NCI-H2029 treated with DMSO at 0.1 percent for 48 hours (cell line): Measurements from ENCODE around the gene HDAC4.

Source experiments
- DNase-seq: peaks from one replicate; lab custom pipeline; 2025; lab: John Stamatoyannopoulos, UW

The HDAC4 gene

DNA sequence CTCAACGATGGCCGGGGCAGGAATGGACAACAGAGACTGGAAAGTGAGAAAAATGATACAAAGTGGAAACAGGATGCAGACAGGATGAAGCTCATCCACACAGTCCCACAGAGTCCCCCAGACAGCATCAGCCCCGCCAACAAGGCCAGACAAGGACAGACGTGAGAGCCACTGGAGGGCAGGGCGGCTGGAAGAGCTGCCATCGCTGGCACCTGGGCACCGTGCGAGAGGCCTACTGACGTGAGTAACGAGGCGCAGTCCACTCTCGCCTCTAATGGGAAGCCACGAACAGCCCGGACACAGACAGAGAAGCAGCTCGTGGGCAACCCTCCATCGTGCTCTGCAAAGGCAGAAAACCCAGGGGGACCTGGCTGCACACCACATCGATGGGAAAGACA is 17.1 kb downstream of the HDAC4 start:
- DNase-seq, result no peak

- DNase-seq, result no peak
These were observed 17.6 kb downstream of the HDAC4 start for GRCh38 chr2:239383036-239383758.

DNA sequence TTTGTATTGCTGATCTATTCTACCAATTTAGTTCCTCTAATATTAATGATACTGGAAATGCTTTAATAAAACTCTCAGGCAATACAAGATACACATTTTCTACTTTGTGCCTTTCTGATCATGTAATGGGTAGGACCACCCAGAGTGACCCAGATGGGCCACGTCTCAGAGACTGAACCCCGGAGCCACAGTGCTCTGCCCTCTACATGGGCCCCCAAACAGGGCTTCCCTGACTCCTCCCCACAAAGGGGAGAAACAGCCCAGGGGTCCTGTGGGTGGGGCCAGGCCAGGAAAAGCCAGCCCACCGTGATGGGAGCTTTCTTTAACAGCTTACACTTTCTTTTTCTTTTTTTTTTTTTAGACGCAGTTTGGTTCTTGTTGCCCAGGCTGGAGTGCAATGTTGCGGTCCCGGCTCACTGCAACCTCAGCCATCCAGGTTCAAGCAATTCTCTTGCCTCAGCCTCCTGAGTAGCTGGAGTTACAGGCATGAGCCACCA is 18.4 kb downstream of the HDAC4 start:
- no peak for DNase-seq

DNA sequence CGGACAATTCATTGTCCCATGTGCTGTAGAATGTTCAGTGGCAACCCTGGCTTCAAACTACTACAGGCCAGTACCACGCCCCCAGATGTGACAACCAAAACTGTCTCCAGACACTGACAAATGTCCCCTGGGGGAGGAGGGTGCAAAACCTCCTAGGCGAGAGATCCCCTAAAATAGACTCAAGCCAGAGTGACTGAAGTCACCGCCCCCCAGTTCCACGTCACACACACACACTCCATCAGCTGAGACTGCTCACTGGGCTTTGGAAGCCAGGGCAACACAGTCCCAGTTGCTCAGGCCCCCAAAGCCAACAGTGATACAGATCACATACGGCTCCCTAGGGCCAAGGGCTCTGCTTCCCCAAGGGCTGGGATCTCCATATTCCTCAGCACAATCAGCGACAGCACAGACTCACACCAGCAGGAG is 19.1 kb downstream of the HDAC4 start:
- no peak for DNase-seq

GRCh38 chr2:239380831-239381708 is 19.8 kb downstream of the HDAC4 start:
- no peak for DNase-seq

DNA sequence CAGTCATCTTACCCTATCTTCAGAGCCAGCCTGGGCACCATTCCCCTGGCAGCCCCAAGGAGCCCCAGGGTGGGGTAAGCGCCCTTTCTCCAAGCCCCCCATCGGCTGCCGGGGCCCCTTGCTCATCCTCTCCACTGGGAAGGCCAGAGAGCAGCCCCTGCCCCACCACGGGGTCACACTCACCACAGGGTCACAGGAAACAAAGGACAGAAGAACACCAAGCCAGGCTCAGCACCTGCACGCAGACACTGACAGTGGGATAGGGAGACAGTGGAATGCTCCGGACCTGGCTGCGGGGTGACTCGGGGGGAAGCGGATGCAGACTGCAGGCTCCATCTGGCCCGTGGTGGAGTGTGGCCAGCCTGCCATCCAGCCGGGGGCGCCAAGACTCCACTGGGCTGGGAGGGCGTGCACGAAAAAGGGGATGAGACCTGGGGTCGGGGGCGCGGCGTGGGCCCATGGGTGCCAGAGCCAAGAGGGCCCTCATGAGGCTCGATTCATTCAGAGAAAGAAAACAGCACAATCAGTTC is 21.1 kb downstream of the HDAC4 start:
- DNase-seq, result no peak

DNA sequence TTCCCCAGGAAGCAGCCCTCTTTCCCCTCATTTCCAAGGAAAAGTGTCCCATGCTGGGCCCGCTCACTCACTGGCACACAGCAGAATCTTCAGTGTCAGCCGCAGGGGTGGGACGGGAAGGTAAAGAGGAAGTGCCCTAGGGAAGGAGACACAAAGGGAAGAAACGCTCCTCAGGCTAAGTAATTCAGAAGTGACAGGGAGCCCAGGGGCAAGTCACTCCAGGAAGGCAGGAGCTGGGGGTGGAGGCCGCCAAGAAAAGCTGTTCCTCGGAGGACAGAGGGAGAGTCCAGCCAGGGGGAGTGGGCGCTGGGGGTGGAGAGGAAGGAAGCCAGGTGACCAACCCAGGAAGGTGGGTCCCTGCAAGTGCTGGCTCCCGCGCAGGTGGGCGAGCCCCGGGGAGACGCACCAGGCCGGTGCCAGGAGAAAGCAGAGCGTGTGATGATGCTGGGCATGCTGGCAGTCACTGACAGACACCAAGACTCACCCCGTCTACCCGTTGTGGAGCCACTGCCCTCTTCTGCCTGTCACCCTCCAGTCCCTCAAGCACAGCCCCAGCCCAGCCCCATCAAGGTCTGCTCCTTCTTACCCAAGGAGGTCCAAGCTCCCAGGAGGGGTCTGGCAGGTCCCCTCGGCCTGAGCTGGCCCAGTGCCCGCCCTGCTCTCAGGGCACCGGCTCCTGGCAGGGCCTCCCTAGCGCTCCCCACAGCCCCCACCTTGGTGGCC is 21.7 kb downstream of the HDAC4 start:
- no peak for DNase-seq

GRCh38 chr2:239378021-239378917 is 22.6 kb downstream of the HDAC4 start:
- DNase-seq, result no peak

GRCh38 chr2:239377591-239377990 is 23.2 kb downstream of the HDAC4 start:
- no peak for DNase-seq

DNA sequence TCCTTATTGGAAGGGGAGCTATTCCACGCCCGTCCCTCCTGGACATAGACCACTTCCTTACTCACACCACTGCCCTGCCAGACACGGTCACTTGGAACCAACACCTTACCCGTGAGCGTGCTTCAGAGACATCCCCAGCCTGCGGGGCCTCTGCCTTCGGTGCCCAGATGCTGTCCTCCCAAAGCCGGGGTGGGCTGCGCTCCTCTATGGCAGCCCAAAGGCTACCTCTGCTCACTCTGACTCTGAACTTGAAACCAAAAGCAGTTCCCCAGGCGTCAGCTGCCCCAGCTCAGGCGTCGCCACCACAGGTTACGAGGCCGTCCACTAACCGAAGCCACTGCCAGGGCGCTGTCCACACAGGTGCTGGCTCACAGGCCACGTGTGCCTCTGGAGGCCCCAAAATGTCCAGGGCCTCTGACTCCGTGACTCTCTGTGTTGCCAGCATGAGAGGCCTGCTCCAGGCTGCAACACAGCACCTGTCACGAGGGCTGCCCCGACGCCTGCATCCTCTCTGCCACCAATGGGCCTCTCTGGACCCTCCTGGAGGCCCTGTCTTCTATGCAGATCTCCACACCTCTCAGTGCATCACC is 23.8 kb downstream of the HDAC4 start:
- DNase-seq, result no peak

DNA sequence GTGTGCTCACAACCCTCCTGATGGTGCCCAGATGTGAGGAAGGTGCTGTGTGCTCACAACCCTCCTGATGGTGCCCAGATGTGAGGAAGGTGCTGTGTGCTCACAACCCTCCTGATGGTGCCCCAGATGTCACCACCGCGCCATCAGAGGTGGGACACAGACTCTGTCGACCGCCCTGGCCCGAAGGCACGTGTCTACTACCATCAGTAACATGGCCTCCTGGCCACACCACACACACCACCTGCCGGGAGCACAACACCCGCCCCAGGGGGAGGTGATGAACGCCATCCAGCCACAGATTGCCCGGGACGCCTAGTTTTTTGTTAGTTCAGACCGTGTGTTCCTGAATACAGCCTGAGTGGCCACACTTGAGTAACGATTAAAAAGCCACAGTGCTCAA is 24.5 kb downstream of the HDAC4 start:
- no peak for DNase-seq

GRCh38 chr2:239375278-239376061 is 25.4 kb downstream of the HDAC4 start:
- no peak for DNase-seq

- DNase-seq, result no peak
These were observed 25.9 kb downstream of the HDAC4 start for GRCh38 chr2:239374896-239375277.

DNA sequence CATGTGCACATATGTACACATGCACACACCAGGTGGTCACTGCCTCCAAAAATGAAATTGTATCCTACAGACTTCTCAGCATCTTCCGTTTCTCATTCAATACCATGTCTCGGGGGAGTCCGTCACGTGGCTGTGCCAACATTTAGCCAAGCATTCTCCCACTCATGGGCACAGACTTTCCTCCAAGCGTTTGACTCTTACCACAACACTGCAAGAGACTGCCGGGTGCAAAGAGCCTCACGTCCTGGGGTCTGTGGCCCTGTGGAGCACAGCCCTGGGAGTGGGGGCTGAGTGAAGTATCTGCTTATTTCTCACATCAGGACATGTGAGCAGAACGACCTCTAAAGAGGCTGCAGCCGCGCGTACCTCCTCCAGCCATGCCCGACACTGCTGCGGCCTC is 28.0 kb downstream of the HDAC4 start:
- DNase-seq, result no peak

- DNase-seq, result no peak
These were observed 28.8 kb downstream of the HDAC4 start for GRCh38 chr2:239371726-239372686.

GRCh38 chr2:239370876-239371725 is 29.7 kb downstream of the HDAC4 start:
- no peak for DNase-seq

DNA sequence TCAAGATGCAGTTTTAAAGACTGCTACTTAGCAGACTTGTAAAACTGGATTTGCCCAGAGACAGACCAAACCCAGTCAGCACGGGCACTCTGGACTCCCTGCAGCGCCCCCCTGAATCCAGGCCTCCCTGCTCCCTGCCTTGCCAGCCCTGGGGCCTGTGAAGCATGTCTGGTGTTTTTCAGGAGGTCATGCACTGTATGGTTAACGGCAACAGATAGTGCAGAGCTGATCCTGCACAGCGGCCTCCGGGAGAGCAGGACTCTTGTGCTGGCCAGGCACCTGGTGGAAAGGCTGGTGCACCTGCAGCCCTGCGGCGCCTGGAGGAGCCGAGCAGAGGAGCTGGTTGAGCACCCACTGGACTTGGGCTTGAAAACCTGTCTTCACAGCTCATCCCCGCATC is 30.4 kb downstream of the HDAC4 start:
- no peak for DNase-seq

GRCh38 chr2:239369631-239370161 is 31.1 kb downstream of the HDAC4 start:
- DNase-seq, result no peak
